Measurements from ENCODE around the gene DDX17. TPM values are rescaled to one million over a fixed set of nuclear protein-coding genes. Genes with fewer than 3 reads are reported as not detected.

Gene DDX17
- polyA plus RNA-seq, 1 donor from 2014 or later, result 996 TPM

- Histone ChIP-seq H3K36me3 (ENCODE audit: insufficient read depth, low read length) (peaks cover 31% of the 10 kb centered on the region), H4K20me1 (ENCODE audit: insufficient read depth) (peaks cover 8% of the 10 kb centered on the region), H3K9ac (ENCODE audit: low read length) (no peak overlapping the region), H3K9me3 (ENCODE audit: low read length) (no peaks in the 10 kb centered on the region), H3F3A (ENCODE audit: insufficient read depth, low read length, poor library complexity, severe bottlenecking) (no peaks in the 10 kb centered on the region), H3K27me3 (ENCODE audit: insufficient read depth, low read depth, low read length) (no peaks in the 10 kb centered on the region), H3K79me2 (replicated peaks; ENCODE audit: insufficient read depth, low read length) (peaks cover 6% of the 10 kb centered on the region), H3K4me3 (ENCODE audit: low read length) (no peak overlapping the region), H3K4me2 (ENCODE audit: low read length) (no peak overlapping the region), H3K9me2 (ENCODE audit: insufficient read depth, low read length) (no peaks in the 10 kb centered on the region), H2AFZ (ENCODE audit: low read depth, low read length) (no peak overlapping the region), H3K27ac (ENCODE audit: low read length) (no peak overlapping the region)
- TF ChIP-seq EZH2 (IDR thresholded peaks at IDR 0.05; ENCODE audit: borderline replicate concordance, insufficient read depth, low read length, poor library complexity, severe bottlenecking), result no peak
- TF ChIP-seq TAF1 (IDR thresholded peaks at IDR 0.05; ENCODE audit: low read depth), result no peak
- no peak for TF ChIP-seq CTCF (IDR thresholded peaks at IDR 0.05; ENCODE audit: poor library complexity, severe bottlenecking)
- no peak for TF ChIP-seq POLR2AphosphoS5 (IDR thresholded peaks at IDR 0.05)
- no peak for TF ChIP-seq REST (IDR thresholded peaks at IDR 0.05; ENCODE audit: borderline replicate concordance)
- no peak for TF ChIP-seq EP300 (conservative IDR thresholded peaks at IDR 0.05; ENCODE audit: poor library complexity, severe bottlenecking)
- no peak for TF ChIP-seq SMC3 (conservative IDR thresholded peaks at IDR 0.05; ENCODE audit: poor library complexity)
- TF ChIP-seq MXI1 (conservative IDR thresholded peaks at IDR 0.05; ENCODE audit: poor library complexity, severe bottlenecking), result no peak
- TF ChIP-seq RAD21 (conservative IDR thresholded peaks at IDR 0.05), result no peak
Observed at GRCh38 chr22:38484244-38484643, 21.9 kb downstream of the DDX17 start.

DNA sequence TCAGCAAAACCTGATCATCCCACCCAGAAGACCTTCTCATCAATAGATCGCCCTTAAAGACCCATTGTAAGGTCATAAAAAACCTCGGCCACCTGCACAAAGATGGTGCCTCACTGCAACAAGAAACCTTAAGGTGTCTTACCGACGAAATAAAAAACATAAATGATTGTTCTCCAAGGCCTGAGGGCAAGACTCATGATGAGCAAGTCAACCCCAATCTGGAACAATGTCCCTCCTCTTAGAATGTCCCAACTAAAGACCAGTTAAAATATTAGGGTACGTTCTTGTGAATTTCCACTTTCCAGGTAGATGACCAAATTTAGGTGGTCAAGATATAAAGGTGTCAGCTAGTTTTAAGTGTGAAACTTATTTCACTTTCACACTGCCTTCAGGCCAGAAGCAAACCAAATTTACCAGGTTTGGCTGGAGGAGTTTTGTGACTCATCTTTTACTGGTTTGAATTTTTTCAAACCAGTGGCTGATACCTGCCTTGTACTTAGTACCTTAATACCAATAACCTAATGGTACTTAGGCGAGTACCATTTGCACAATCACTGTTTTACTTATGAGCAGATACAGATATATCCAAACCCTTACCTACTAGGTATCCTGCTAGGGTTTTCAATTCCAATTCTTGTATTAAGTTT lies 23.3 kb downstream of the DDX17 start:
- H3K9me3 ChIP-seq (ENCODE audit: low read length), result no peaks in the 10 kb centered on the region
- H3F3A ChIP-seq (ENCODE audit: insufficient read depth, low read length, poor library complexity, severe bottlenecking), result no peaks in the 10 kb centered on the region
- H3K27ac ChIP-seq (ENCODE audit: low read length), result no peak overlapping the region
- H3K4me2 ChIP-seq (ENCODE audit: low read length), result no peak overlapping the region
- peaks cover 2% of the 10 kb centered on the region for H4K20me1 ChIP-seq (ENCODE audit: insufficient read depth)
- no peaks in the 10 kb centered on the region for H3K27me3 ChIP-seq (ENCODE audit: insufficient read depth, low read depth, low read length)
- no peak overlapping the region for H2AFZ ChIP-seq (ENCODE audit: low read depth, low read length)
- no peaks in the 10 kb centered on the region for H3K79me2 ChIP-seq (replicated peaks; ENCODE audit: insufficient read depth, low read length)
- no peak overlapping the region for H3K4me3 ChIP-seq (ENCODE audit: low read length)
- H3K36me3 ChIP-seq (ENCODE audit: insufficient read depth, low read length), result peaks cover 31% of the 10 kb centered on the region
- H3K9ac ChIP-seq (ENCODE audit: low read length), result no peak overlapping the region
- H3K9me2 ChIP-seq (ENCODE audit: insufficient read depth, low read length), result no peaks in the 10 kb centered on the region
- no peak for TF ChIP-seq RAD21 (conservative IDR thresholded peaks at IDR 0.05)

Data from neural cell (in vitro differentiated cells).